Measurements from ENCODE around the gene RBMS3.

GRCh38 chr3:29429055-29429679 is 148.3 kb downstream of the RBMS3 start:
- no peak for TF ChIP-seq POLR2A (IDR thresholded peaks at IDR 0.05)
- TF ChIP-seq CTCF (IDR thresholded peaks at IDR 0.05), result no peak
